Measurements from ENCODE around the gene SLC16A9.

DNA sequence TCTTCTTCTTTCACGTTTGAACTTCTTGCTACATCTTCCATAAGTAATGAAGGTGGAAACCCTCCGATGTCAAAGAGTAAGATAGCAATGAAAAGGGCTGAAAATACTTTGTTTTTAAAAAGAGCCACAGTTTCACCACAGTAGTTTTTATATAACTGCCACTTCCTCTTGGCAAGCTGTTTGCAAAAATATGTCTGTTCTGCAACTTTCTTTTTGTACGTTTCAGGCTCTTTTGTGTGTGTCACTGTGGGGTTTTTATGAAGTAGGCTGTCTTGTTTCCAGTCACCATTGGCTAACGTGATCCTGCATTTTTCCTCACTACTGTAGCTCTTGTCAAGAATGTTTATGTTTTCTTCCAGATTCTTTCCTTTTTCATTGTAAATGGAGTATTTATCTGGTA is 55.6 kb downstream of the SLC16A9 start:
- TF ChIP-seq, protein P1, sequence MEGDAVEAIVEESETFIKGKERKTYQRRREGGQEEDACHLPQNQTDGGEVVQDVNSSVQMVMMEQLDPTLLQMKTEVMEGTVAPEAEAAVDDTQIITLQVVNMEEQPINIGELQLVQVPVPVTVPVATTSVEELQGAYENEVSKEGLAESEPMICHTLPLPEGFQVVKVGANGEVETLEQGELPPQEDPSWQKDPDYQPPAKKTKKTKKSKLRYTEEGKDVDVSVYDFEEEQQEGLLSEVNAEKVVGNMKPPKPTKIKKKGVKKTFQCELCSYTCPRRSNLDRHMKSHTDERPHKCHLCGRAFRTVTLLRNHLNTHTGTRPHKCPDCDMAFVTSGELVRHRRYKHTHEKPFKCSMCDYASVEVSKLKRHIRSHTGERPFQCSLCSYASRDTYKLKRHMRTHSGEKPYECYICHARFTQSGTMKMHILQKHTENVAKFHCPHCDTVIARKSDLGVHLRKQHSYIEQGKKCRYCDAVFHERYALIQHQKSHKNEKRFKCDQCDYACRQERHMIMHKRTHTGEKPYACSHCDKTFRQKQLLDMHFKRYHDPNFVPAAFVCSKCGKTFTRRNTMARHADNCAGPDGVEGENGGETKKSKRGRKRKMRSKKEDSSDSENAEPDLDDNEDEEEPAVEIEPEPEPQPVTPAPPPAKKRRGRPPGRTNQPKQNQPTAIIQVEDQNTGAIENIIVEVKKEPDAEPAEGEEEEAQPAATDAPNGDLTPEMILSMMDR (conservative IDR thresholded peaks at IDR 0.05 in 1 of 2, IDR thresholded peaks at IDR 0.05 in 1 of 2; ENCODE audit: extremely low read depth in 1 of 2, insufficient read depth in 1 of 2, low read depth in 1 of 2, low read length in 2 of 2) = no peak
- TF ChIP-seq EZH2 (IDR thresholded peaks at IDR 0.05; ENCODE audit: borderline replicate concordance, low read length) = no peak

Data from mammary epithelial cell (primary cell).